ENCODE data around the gene TMEM14A.

The TMEM14A gene

DNA sequence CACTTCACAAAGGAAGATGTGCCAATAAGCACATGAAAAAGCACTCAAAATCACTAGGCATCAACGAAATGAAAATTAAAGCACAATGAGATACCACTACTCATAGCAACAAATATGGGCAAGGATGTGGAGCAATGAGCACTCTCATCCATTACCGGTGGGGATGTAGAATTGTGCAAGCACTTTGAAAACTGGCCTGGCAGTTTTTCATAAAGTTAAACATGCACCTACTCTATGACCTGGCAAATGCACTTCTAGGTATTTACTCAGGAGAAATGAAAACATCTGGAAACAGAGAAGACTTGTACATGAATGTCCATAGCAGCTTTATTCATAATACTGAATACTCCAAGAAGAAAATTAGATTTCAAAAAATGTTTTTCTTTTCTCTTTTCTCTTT is 34.1 kb upstream of the TMEM14A start:
- DNase-seq (ENCODE audit: low read depth): no peak
- TF ChIP-seq, protein P1, sequence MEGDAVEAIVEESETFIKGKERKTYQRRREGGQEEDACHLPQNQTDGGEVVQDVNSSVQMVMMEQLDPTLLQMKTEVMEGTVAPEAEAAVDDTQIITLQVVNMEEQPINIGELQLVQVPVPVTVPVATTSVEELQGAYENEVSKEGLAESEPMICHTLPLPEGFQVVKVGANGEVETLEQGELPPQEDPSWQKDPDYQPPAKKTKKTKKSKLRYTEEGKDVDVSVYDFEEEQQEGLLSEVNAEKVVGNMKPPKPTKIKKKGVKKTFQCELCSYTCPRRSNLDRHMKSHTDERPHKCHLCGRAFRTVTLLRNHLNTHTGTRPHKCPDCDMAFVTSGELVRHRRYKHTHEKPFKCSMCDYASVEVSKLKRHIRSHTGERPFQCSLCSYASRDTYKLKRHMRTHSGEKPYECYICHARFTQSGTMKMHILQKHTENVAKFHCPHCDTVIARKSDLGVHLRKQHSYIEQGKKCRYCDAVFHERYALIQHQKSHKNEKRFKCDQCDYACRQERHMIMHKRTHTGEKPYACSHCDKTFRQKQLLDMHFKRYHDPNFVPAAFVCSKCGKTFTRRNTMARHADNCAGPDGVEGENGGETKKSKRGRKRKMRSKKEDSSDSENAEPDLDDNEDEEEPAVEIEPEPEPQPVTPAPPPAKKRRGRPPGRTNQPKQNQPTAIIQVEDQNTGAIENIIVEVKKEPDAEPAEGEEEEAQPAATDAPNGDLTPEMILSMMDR (IDR thresholded peaks at IDR 0.05; ENCODE audit: insufficient read depth, low read depth, low read length, missing control alignments): no peak
- no peak overlapping the region for H3K4me3 ChIP-seq (ENCODE audit: low read length)

DNA sequence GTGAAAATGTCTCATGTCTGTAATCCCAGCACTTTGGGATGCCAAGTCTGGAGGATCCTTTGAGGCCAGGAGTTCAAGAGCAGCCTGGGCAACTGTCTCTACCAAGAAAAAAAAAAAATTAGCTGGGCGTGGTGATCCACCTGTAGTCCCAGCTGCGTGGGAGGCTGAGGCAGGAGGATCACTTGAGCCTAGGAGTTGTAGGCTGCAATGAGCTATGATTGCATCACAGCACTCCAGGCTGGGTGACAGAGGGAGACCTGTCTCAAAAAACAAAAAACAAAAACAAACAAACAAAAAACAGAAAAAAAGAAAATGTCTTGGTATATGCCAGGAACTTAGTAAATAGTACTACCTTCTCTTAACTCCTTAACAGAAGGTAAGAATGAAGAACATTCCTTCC is 31.4 kb upstream of the TMEM14A start:
- DNase-seq (ENCODE audit: low read depth): no peak
- TF ChIP-seq, protein P1 (IDR thresholded peaks at IDR 0.05; ENCODE audit: insufficient read depth, low read depth, low read length, missing control alignments): no peak
- no peak overlapping the region for H3K4me3 ChIP-seq (ENCODE audit: low read length)

DNA sequence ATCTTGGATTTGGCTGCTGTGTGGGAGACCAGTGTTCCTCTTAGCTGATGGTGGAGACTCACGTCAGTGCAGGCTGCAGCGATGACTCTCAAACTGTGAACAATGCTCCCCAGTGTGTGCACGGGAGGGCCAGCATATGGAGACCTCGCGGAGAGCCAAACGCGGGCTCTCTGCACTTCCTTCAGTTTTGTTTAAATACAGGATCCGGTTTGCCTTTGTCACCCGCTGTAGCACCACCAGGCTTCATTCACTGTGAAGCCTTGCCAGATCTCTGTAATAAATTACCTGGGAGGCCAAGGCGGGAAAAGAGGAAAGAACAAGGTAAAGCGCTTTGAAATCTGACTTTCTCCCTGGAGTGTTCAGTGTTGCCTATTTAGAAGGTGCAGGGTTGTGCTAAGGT is 30.7 kb upstream of the TMEM14A start:
- TF ChIP-seq, protein P1 (IDR thresholded peaks at IDR 0.05; ENCODE audit: insufficient read depth, low read depth, low read length, missing control alignments): no peak
- DNase-seq (ENCODE audit: low read depth): no peak
- H3K4me3 ChIP-seq (ENCODE audit: low read length): no peak overlapping the region

DNA sequence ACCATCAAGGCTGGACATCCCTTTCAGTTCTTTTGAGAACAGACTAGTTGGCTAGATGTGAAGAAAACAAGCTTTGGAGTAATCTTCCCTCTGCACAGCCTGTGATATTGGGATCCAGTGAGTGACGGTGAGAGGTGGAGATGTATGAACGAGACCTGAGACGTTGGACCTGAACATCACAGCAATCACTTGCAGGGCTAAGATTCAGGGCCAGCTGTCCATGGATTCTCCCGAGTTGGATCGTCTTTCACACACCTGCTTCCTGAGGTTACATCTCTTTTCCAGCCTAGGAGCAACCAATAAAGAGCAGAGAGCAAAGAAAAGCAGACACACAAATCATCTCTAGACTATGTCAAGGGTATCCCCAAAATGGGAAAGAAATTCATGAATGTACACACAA is 30.0 kb upstream of the TMEM14A start:
- TF ChIP-seq, protein P1 (IDR thresholded peaks at IDR 0.05; ENCODE audit: insufficient read depth, low read depth, low read length, missing control alignments): no peak
- DNase-seq (ENCODE audit: low read depth): no peak
- no peak overlapping the region for H3K4me3 ChIP-seq (ENCODE audit: low read length)

DNA sequence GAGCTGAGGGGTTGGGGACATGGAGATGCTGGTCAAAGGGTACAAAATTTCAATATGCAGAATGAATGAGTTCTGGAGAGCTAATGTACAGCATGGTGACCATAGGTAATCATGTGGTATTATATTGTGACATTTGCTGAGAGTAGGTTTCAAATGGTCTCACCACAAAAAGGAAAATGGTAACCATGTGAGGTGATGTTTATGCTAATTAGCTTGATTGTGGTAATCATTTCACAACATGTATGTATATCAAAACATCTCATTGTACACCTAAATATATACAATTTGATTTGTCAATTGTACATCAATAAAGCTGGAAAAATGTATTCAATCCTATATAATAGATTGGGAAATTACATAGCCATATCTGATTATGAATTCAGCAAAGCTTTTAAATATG is 29.5 kb upstream of the TMEM14A start:
- no peak overlapping the region for H3K4me3 ChIP-seq (ENCODE audit: low read length)
- DNase-seq (ENCODE audit: low read depth): no peak
- TF ChIP-seq, protein P1 (IDR thresholded peaks at IDR 0.05; ENCODE audit: insufficient read depth, low read depth, low read length, missing control alignments): no peak

DNA sequence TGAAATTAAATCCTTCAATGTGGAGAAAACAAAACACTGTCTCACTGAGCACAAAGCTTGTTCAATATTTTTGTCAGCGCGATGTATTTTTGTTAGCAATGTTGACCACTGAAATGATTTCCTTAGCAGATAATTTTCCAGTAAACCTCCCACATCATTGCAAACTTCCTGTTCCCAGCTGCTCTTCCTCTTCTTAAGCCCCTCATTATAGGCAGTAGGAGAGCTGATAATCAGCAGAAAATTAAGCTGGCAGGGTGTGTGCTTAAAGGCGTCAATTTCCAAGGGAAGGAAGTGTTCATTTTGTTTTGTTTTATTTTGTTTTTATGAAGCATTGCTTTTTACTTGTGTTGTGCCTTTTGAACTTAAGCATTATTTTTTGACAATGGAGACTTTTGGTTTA is 29.1 kb upstream of the TMEM14A start:
- TF ChIP-seq, protein P1 (IDR thresholded peaks at IDR 0.05; ENCODE audit: insufficient read depth, low read depth, low read length, missing control alignments): no peak
- no peak overlapping the region for H3K4me3 ChIP-seq (ENCODE audit: low read length)
- DNase-seq (ENCODE audit: low read depth): no peak

DNA sequence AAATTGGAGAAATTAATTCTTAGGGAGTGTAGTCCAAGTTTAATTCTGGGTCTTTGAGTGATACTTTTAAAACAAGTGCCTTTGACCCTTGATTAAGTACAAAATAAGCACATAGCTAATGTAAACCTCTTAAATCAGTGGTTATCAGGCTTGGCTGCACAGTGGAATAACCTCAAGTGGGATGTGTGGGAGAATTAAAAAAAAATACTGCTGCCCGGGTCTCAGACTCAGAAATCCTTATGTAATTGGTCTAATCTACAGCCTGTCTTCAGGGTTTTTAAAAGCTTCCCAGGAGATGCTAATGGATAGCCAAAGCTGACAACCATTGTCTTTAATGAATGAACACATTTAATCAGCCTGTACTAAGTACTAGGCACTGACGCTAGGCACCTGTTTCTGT is 28.5 kb upstream of the TMEM14A start:
- no peak overlapping the region for H3K4me3 ChIP-seq (ENCODE audit: low read length)
- TF ChIP-seq, protein P1 (IDR thresholded peaks at IDR 0.05; ENCODE audit: insufficient read depth, low read depth, low read length, missing control alignments): no peak
- DNase-seq (ENCODE audit: low read depth): no peak
